GM10847 (cell line): Measurements from ENCODE around the gene TBCK.

Experiments
- POLR2A ChIP-seq: IDR thresholded peaks from 2 replicates; pipeline ENCODE4 v1.6.1; 2011; ENCODE audit not compliant: insufficient read length; ENCODE audit errors: extremely low read depth

The TBCK gene

DNA sequence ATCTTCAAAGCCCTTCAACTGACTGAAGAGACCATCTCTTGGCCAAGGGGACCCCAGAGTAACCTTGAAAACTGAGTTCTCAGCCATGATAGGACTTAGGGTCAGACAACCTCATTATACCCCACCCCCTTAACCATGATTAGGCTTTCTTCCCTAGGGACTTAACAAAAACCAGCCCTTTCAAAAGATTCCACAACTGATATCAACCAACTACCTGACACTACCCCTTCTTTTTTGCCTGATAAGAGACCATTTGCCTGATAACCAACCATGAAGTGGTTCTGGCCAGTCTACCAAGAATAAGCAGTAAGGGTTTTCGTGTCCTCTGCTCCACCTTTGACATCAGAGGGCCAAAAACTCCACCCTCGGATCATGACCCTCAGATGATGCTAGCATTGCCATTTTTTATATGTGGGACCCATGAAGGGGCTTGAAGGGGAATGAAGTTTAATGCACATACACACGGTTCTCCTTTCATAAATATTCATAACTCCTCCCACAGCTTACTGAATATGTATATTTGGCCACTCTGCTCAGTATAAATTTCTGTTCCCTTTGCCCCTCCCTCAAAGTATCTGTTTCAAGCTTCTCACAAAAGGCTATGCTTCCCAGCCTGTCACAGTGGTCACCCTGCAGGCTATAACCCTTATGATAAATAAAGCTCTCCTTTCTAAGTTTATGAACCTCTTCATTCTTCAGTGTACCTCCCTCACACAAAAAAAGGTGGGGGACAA is 12.3 kb downstream of the TBCK start:
- no peak for TF ChIP-seq POLR2A

DNA sequence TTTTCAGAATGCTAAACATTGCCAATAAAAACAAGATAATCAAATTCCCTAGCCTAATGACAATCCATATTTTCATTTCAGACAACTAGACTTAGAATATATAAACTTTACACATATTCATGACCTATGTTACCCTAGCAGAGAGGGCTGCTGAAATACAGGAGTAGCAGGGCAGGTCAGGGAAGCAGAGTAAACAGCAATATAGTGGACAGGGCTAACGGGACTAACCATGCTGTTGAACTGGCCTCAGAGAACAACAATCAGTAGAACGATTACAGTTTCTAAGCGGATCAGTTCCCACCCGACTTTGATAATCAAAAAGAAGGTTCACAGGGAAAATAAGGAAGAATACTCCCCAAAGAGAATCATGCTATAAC is 14.0 kb downstream of the TBCK start:
- TF ChIP-seq POLR2A: no peak

DNA sequence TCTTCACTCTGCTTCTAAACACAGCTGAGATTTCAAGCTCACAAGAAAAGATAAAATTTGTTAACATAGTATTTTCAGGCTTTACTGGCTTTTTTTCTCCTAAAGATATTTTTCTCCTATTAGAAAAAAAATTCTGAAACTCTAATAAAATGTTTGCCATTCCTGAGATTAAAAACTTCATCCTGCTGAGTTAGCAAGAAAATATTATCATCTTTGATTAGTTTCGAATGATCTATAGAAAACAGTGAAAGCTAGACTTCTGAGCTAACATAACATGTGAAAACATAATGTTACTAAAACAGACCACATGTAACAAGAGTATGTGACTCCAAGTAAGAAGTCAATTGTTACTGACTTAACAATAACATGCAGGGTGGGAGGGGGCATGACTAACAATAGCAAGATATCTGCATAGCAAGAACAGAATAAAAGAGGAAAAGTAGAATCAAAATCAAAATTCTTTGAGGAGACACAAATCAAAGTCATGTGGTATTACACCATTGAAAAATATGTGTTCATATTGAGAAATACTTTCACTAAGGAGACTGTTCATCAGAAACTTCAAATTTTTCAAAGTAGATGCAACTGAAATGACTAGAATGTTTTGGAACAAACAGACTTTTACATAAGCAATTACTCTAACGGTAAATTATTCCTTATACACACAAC is 14.5 kb downstream of the TBCK start:
- TF ChIP-seq POLR2A: no peak

- TF ChIP-seq POLR2A: no peak
Observed at GRCh38 chr4:106299977-106300376, 16.0 kb downstream of the TBCK start.

GRCh38 chr4:106297245-106298035 is 18.6 kb downstream of the TBCK start:
- no peak for TF ChIP-seq POLR2A

- TF ChIP-seq POLR2A: no peak
Observed at GRCh38 chr4:106294062-106294461, 21.9 kb downstream of the TBCK start.

GRCh38 chr4:106291678-106292077 is 24.3 kb downstream of the TBCK start:
- TF ChIP-seq POLR2A: no peak

DNA sequence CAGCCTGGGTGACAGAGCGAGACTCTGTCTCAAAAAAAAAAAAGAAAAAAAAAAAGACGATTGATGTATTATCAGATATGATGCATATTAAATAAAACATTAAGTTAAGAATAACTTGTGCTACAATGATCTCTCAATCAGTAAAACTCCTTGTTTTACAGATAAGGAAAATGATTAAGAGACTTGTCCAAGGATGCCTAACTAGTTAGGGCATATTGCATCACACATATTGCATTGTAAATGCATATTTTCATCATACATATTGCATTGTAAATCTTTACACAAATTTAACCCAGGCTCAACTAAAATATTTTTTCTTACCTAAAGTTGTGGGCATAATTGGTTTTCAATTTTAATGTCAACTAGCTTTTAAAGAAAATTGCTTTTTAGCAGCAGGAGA is 26.3 kb downstream of the TBCK start:
- no peak for TF ChIP-seq POLR2A

- no peak for TF ChIP-seq POLR2A
Observed at GRCh38 chr4:106287353-106287969, 28.5 kb downstream of the TBCK start.

DNA sequence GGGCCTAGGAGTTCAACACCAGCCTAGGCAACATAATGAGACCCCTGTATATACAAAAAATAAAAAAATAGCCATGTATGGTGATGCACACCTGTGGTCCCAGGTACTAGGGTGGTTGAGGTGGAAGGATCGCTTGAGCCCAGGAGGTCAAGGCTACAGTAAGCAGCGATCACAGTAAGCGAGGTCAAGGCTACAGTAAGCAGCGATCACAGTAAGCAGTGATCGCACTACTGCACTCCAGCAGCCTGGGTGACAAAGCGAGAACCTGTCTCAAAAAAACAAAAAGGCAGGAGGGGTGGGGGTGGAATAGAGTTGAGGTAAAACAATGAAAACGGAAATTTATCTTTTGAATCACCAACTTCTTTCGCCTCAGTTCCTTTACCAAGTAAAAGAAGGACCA is 29.4 kb downstream of the TBCK start:
- TF ChIP-seq POLR2A: no peak

DNA sequence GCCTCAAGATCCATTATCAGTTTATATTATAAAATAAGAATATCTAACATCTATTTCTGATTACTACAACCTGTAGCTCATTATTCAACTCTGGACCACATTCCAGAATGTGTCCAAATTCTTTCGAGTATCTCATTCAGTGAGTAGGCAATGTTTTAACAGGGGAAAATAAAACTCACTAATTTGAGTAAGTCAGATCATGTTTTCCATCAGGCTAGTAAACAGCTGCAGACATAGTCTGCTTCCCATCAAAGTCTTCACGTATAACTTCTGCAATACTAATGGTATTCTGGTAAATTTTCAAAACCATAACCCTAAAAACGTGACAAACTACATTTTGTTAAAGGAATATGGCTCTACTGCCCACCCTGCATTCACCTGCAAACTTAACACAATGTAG is 31.8 kb downstream of the TBCK start:
- TF ChIP-seq POLR2A: no peak

DNA sequence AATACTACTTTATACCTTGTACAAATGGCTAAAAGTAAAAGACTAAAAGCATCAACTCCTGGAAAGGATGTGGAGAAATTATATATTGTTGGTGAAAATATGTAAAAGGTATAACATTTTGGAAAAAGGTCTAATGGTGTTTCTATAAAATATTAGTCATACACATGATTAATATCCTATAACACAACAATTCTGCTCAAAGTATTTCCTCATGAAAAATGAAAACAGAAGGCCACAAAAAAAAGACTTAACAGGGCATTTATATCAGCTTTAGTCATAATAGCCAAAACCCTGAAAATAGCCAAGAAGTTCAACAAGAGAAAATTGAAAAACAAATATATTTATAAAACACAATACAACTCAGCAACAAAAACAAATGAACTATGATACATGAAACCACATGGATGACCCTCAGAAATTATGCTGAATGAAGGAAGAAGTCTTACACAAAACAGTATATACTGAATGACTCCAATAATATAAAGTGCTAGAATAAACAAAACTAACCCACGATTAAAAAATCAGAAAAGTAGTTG is 38.8 kb downstream of the TBCK start:
- no peak for TF ChIP-seq POLR2A

DNA sequence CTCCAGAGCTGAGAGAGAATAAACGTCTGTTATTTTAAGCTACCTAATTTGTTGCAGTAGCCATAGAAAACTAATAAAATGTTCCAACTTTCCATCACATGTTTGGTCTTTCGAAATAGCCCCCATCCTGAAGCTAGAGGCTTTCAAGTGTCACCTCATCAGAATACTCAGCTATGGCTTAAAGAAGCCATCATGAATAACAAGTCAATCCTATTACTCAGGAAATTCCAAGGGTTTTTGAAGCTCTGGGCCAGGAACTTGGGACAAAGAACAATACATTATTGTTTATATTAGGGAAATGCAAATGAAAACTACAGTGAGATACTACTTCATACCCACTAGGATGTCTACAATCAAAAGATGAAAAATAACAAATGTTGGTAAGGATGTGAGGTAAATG is 42.2 kb downstream of the TBCK start:
- no peak for TF ChIP-seq POLR2A

DNA sequence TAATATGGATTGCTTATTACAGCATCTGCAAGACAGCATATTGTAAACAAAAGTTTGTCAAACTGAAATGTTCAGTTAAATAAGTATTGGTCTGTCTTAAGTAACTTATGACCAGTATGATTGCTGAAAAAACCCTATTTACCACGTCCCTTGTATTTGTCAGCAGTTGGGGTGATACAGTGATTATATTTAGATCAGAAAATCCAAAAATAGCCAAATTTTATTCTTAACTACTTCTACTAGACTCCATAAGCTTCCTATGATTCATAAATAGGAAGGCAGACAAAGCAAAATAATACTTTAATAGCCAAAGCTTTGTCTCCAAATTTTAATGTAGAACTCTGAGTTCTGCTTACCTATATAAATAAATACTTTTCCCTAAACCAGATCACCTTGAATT is 45.3 kb downstream of the TBCK start:
- no peak for TF ChIP-seq POLR2A

DNA sequence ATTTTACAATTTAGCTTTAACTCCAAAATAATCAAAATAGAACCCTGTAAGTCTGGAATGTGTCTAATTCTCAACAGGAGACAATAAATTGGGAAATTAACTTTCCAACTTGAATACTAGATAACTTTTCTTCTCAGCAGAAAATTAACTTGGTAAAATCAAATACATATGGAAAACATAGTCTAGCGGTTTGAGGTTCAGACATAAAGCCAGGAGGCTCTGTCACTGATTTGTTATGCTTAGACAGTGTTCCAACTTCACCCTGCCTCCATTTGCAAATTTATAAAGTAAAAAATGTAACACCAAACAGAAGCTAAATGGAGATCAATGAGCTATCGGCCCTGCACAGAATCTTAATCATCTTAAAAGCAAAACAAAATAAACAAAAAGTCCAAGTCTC is 46.3 kb downstream of the TBCK start:
- no peak for TF ChIP-seq POLR2A
